Thyroid gland (tissue), 4 donors: ENCODE results near the gene POLL.
A peak's percentile ranks its signal among the peaks of the same experiment; 100 is the strongest.

Experiments
- POLR2A ChIP-seq, 2 donors: fragments of 450-650 bp; IDR thresholded peaks; one replicate each; pipeline ENCODE4 v1.6.1; 2017; ENCODE audit warnings: antibody characterized with exemption in 2 of 2, mild to moderate bottlenecking in 2 of 2, moderate library complexity in 1 of 2
- TF ChIP-seq, protein P1 (sequence below), 6 experiments: fragments of 200-600 bp in 3 of 6; fragments of 450-650 bp in 3 of 6; sonication (generic) in 3 of 6; IDR thresholded peaks; one replicate each; pipeline ENCODE4 v1.5.1; 2016 to 2019; ENCODE audit warnings: antibody characterized with exemption in 6 of 6, mild to moderate bottlenecking in 2 of 6, inconsistent platforms in 1 of 6, moderate library complexity in 1 of 6

- TF ChIP-seq POLR2A (IDR thresholded peaks at IDR 0.05) = peak in 1 of 2 donors; percentile 50
- TF ChIP-seq, protein P1, sequence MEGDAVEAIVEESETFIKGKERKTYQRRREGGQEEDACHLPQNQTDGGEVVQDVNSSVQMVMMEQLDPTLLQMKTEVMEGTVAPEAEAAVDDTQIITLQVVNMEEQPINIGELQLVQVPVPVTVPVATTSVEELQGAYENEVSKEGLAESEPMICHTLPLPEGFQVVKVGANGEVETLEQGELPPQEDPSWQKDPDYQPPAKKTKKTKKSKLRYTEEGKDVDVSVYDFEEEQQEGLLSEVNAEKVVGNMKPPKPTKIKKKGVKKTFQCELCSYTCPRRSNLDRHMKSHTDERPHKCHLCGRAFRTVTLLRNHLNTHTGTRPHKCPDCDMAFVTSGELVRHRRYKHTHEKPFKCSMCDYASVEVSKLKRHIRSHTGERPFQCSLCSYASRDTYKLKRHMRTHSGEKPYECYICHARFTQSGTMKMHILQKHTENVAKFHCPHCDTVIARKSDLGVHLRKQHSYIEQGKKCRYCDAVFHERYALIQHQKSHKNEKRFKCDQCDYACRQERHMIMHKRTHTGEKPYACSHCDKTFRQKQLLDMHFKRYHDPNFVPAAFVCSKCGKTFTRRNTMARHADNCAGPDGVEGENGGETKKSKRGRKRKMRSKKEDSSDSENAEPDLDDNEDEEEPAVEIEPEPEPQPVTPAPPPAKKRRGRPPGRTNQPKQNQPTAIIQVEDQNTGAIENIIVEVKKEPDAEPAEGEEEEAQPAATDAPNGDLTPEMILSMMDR (IDR thresholded peaks at IDR 0.05) = no peak
These were observed at the start of gene POLL, which contains the start of gene DPCD for GRCh38 chr10:101587725-101588653.
